GM18505 (cell line): ENCODE data around the gene KRT3.

Experiments used
- ATAC-seq: cut with Tn5 transposase; IDR thresholded peaks from one replicate; pipeline ENCODE4 v1.9.1; 2021; ENCODE audit not compliant: unreplicated experiment
- POLR2A ChIP-seq: IDR thresholded peaks from 4 replicates; pipeline ENCODE4 v1.6.1; 2011; ENCODE audit warnings: borderline replicate concordance; ENCODE audit not compliant: insufficient read depth, insufficient read length; ENCODE audit errors: extremely low read depth

The KRT3 gene

GRCh38 chr12:52795694-52796428 lies at the start of gene KRT3:
Gene KRT3 (minus strand): TSS chr12:52796117. CDS start chr12:52796042, 75 bp downstream.
- ATAC-seq: no peak
- TF ChIP-seq POLR2A: no peak

- no peak for ATAC-seq
- TF ChIP-seq POLR2A: no peak
Observed at GRCh38 chr12:52844386-52844785, 48.5 kb upstream of the KRT3 start.

- no peak for ATAC-seq
- TF ChIP-seq POLR2A: no peak
Observed at GRCh38 chr12:52839436-52840105, 43.7 kb upstream of the KRT3 start.

GRCh38 chr12:52838609-52839435 lies 42.9 kb upstream of the KRT3 start:
- ATAC-seq: no peak
- TF ChIP-seq POLR2A: no peak

- ATAC-seq: no peak
Observed at GRCh38 chr12:52837781-52838608, 42.1 kb upstream of the KRT3 start.

GRCh38 chr12:52837413-52837741 lies 41.5 kb upstream of the KRT3 start:
- ATAC-seq: no peak
- no peak for TF ChIP-seq POLR2A

More at GRCh38 chr12:52837781-52838608, 42.1 kb upstream of the KRT3 start:
- TF ChIP-seq POLR2A: no peak

GRCh38 chr12:52836491-52837412 lies 40.8 kb upstream of the KRT3 start:
- no peak for ATAC-seq
- no peak for TF ChIP-seq POLR2A

GRCh38 chr12:52836042-52836466 lies 40.1 kb upstream of the KRT3 start:
- no peak for ATAC-seq
- TF ChIP-seq POLR2A: no peak

GRCh38 chr12:52835271-52836041 lies 39.5 kb upstream of the KRT3 start:
- TF ChIP-seq POLR2A: no peak
- ATAC-seq: no peak

GRCh38 chr12:52834727-52835001 lies 38.7 kb upstream of the KRT3 start:
- no peak for TF ChIP-seq POLR2A
- no peak for ATAC-seq

- no peak for ATAC-seq
- TF ChIP-seq POLR2A: no peak
Observed at GRCh38 chr12:52833922-52834726, 38.2 kb upstream of the KRT3 start, which contains the start of gene KRT79. Gene KRT79 (minus strand): TSS chr12:52834311. CDS start chr12:52834260, 51 bp downstream.
